ENCODE data around the gene ZSCAN31. TPM values are rescaled to one million over a fixed set of nuclear protein-coding genes. Genes with fewer than 3 reads are reported as not detected.

ZSCAN31 gene
- total and polyA plus RNA-seq, 10 of the 15 experiments (the other 5 are each of a cell fraction or from before 2014, with no cell fraction given): 1.6 to 5.2 (median 2.9) TPM

GRCh38 chr6:28303570-28303969 lies 32.4 kb downstream of the ZSCAN31 start (continued):
- TF ChIP-seq ATF2 (IDR thresholded peaks at IDR 0.05; ENCODE audit: low read length): 0 out of 2 replicates have a peak, but pooled peaks have one; percentile 45
- no peak for TF ChIP-seq PAX5 (IDR thresholded peaks at IDR 0.05; ENCODE audit: borderline replicate concordance, low read depth, low read length)
- 0 out of 2 replicates have a peak, but pooled peaks have one; percentile 34 for TF ChIP-seq JUNB (IDR thresholded peaks at IDR 0.05)
- no peak for TF ChIP-seq SPI1 (IDR thresholded peaks at IDR 0.05; ENCODE audit: borderline replicate concordance, insufficient read depth, low read depth, low read length)
- TF ChIP-seq SMC3 (IDR thresholded peaks at IDR 0.05; ENCODE audit: borderline replicate concordance, low read length): no peak
- TF ChIP-seq CREM (IDR thresholded peaks at IDR 0.05; ENCODE audit: low read depth): no peak
- no peak for TF ChIP-seq EZH2 (IDR thresholded peaks at IDR 0.05; ENCODE audit: borderline replicate concordance, control insufficient read depth, low read depth, low read length)

GRCh38 chr6:28296520-28297060 lies 39.4 kb downstream of the ZSCAN31 start:
- Histone ChIP-seq H3K9me3 (replicated peaks; ENCODE audit: control insufficient read depth, insufficient read depth, low read length) (no peaks in the 10 kb centered on the region), H4K20me1 (ENCODE audit: control insufficient read depth, insufficient read depth) (no peaks in the 10 kb centered on the region), H3K36me3 (ENCODE audit: control insufficient read depth in 2 of 2, insufficient read depth in 2 of 2, low read length in 1 of 2) (no peaks in the 10 kb centered on the region), H3K4me3 (no peak overlapping the region), H3K9ac (ENCODE audit: control insufficient read depth, insufficient read depth, low read length) (no peak overlapping the region), H3K79me2 (ENCODE audit: control insufficient read depth, insufficient read depth, low read length) (no peaks in the 10 kb centered on the region), H2AFZ (ENCODE audit: control insufficient read depth, low read depth, low read length) (no peak overlapping the region), H3K4me1 (ENCODE audit: control insufficient read depth, insufficient read depth, low read length) (no peaks in the 10 kb centered on the region), H3K27ac (ENCODE audit: control insufficient read depth, insufficient read depth) (no peak overlapping the region), H3K27me3 (replicated peaks in 1 of 2; ENCODE audit: control insufficient read depth in 2 of 2, insufficient read depth in 2 of 2, low read length in 1 of 2) (no peaks in the 10 kb centered on the region), H3K4me2 (ENCODE audit: control insufficient read depth, insufficient read depth) (no peak overlapping the region)
- ChIA-PET CTCF (no interaction called here), SMC1A (ENCODE audit: uncharacterized antibody, unreplicated experiment) (no interaction called here), POLR2A (interaction anchor here (0.5 kb wide), 1 partner anchor 75 kb away, joined by 3 read pairs; no protein-coding TSS in a partner anchor), RAD21 (ENCODE audit: unreplicated experiment) (no interaction called here)
- BruUV-seq (replicated peaks): no TSS peak
- DNase-seq (ENCODE audit: low read depth, low spot score): no peak
- FAIRE-seq: no peak
- no peak for ATAC-seq
- intact Hi-C loops (cut with micrococcal nuclease; ENCODE audit: unreplicated experiment): no loop called here
- in situ Hi-C loops (cut with MboI): no loop called here
- WGBS (ENCODE audit: insufficient coverage, insufficient replicate concordance, low lambda C conversion rate, missing lambda C conversion rate): 61% methylated on average over 7 of the region's 7 CpGs
- TF ChIP-seq E4F1 (IDR thresholded peaks at IDR 0.05; ENCODE audit: borderline replicate concordance, partially characterized antibody) (no peak), PKNOX1 (IDR thresholded peaks at IDR 0.05) (no peak), POLR2AphosphoS2 (IDR thresholded peaks at IDR 0.05; ENCODE audit: low read depth, low read length) (no peak), SMARCA5 (IDR thresholded peaks at IDR 0.05) (no peak), NR2F1 (conservative IDR thresholded peaks at IDR 0.05) (no peak), EZH2 (IDR thresholded peaks at IDR 0.05; ENCODE audit: borderline replicate concordance, control insufficient read depth, low read depth, low read length) (no peak), NR2C2 (IDR thresholded peaks at IDR 0.05; ENCODE audit: borderline replicate concordance, control insufficient read depth, insufficient read length, low read depth) (no peak), STAT3 (IDR thresholded peaks at IDR 0.05; ENCODE audit: low read depth, low read length) (no peak), SP1 (IDR thresholded peaks at IDR 0.05; ENCODE audit: low read depth, low read length) (no peak), GATAD2B (conservative IDR thresholded peaks at IDR 0.05; ENCODE audit: low read depth) (no peak), ZBTB33 (IDR thresholded peaks at IDR 0.05) (no peak)

All from GM12878 (cell line).